Naive thymus-derived CD4-positive, alpha-beta T cell (primary cell): ENCODE results near the gene TRIM26. TPM values are rescaled to one million over a fixed set of nuclear protein-coding genes. Genes with fewer than 3 reads are reported as not detected.

ENCODE experiments used
- ATAC-seq: fragments of 150-1000 bp; cut with Tn5 transposase; 2 replicates; pipeline ENCODE4 v1.10.0; 2021; ENCODE audit warnings: mild to moderate bottlenecking, moderate library complexity
- CTCF ChIA-PET: fragments of 350-600 bp; sonication (Branson Sonifier 250); formaldehyde crosslinking; loops from one replicate; lab custom pipeline; 2021; ENCODE audit warnings: antibody characterized with exemption; lab: Charles Lee
- POLR2A ChIA-PET: fragments of 350-600 bp; sonication (Branson Sonifier 250); formaldehyde crosslinking; loops from one replicate; lab custom pipeline; 2021; ENCODE audit warnings: antibody characterized with exemption, inconsistent platforms; lab: Charles Lee
- DNase-seq, 9 donors: peaks; one replicate each; pipeline versions ENCODE4 v3.0.0 to v3.0.0-alpha.2; 2020 to 2022; ENCODE audit warnings: mixed read lengths in 1 of 9
- H3K27ac ChIP-seq: one replicate; pipeline ENCODE4 v1.7.0; 2013; ENCODE audit warnings: mild to moderate bottlenecking, low read depth, low read length, moderate library complexity
- H3K27me3 ChIP-seq, 2 donors: one replicate each; pipeline ENCODE4 v1.7.0; 2013; ENCODE audit warnings: low read length in 2 of 2, mild to moderate bottlenecking in 2 of 2, moderate library complexity in 2 of 2; ENCODE audit not compliant: control insufficient read depth in 2 of 2, insufficient read depth in 2 of 2
- H3K36me3 ChIP-seq, 3 experiments: 1 replicate in 2 of 3; 2 replicates in 1 of 3; pipeline ENCODE4 v1.7.0; 2013; ENCODE audit warnings: low read length in 3 of 3, mild to moderate bottlenecking in 3 of 3, moderate library complexity in 1 of 3; ENCODE audit not compliant: insufficient read depth in 3 of 3, control insufficient read depth in 2 of 3
- H3K4me1 ChIP-seq, 2 donors: one replicate each; pipeline ENCODE4 v1.7.0; 2013; ENCODE audit warnings: low read length in 2 of 2, mild to moderate bottlenecking in 2 of 2, moderate library complexity in 1 of 2; ENCODE audit not compliant: control insufficient read depth in 2 of 2, insufficient read depth in 2 of 2
- H3K4me3 ChIP-seq: 2 replicates; pipeline ENCODE4 v1.7.0; 2013; ENCODE audit warnings: mild to moderate bottlenecking, low read length
- H3K9me3 ChIP-seq, 3 experiments: 1 replicate in 2 of 3; 2 replicates in 1 of 3; pipeline ENCODE4 v1.7.0; 2013; ENCODE audit warnings: low read length in 3 of 3; ENCODE audit not compliant: control insufficient read depth in 2 of 3
- H3K27ac Mint-ChIP-seq, 9 donors: one replicate each; pipeline ENCODE4 v1.8.0; 2020 to 2022; ENCODE audit warnings: mixed read lengths in 9 of 9, mild to moderate bottlenecking in 8 of 9, moderate library complexity in 5 of 9, inconsistent platforms in 2 of 9
- H3K27me3 Mint-ChIP-seq, 5 donors: one replicate each; pipeline ENCODE4 v1.8.0; 2021 to 2022; ENCODE audit warnings: mixed read lengths in 5 of 5, mild to moderate bottlenecking in 1 of 5
- H3K36me3 Mint-ChIP-seq, 5 donors: one replicate each; pipeline ENCODE4 v1.8.0; 2020 to 2022; ENCODE audit warnings: mixed read lengths in 5 of 5, mild to moderate bottlenecking in 3 of 5, inconsistent platforms in 1 of 5
- H3K4me1 Mint-ChIP-seq, 7 donors: one replicate each; pipeline ENCODE4 v1.8.0; 2020 to 2022; ENCODE audit warnings: mixed read lengths in 7 of 7, mild to moderate bottlenecking in 3 of 7, inconsistent platforms in 1 of 7
- H3K4me3 Mint-ChIP-seq, 10 donors: one replicate each; pipeline ENCODE4 v1.8.0; 2020 to 2022; ENCODE audit warnings: mild to moderate bottlenecking in 10 of 10, mixed read lengths in 10 of 10, moderate library complexity in 6 of 10, inconsistent platforms in 2 of 10
- H3K9me3 Mint-ChIP-seq, 11 donors: one replicate each; pipeline ENCODE4 v1.8.0; 2020 to 2022; ENCODE audit warnings: mixed read lengths in 11 of 11, mild to moderate bottlenecking in 4 of 11, inconsistent platforms in 1 of 11, moderate library complexity in 1 of 11
- intact Hi-C, 2 donors: fragments of 100-400 bp; cut with micrococcal nuclease; formaldehyde crosslinking; loops; one replicate each; pipeline ENCODE4 v1.15.1; 2023
- polyA plus RNA-seq, 2 donors: library from polyadenylated mRNA; unstranded; fragments of 300-500 nt; fragmentation: Illumina TruSeq; gene quantifications; one replicate each; pipeline ENCODE4 v1.2.3, GENCODE V29; 2021
- total RNA-seq, 6 experiments: library from RNA in 5 of 6; stranded (reverse) in 5 of 6; gene quantifications; 1 replicate in 5 of 6; 2 replicates in 1 of 6; pipeline ENCODE4 v1.2.3 and lab custom pipeline; 2021 to 2026

Gene TRIM26
- total and polyA plus RNA-seq, 7 experiments from 2014 or later, result 23.0 to 73.1 (median 47.6) TPM

- POLR2A ChIA-PET, result interaction anchor here (0.7 to 3.1 kb wide), 13 partner anchors 8 to 465 kb away, joined by 3 to 41 read pairs (median 4); partner anchors contain the start of genes PPP1R11, RPP21 and TRIM39
- peak overlapping the region; percentile 96 to 100 (median 99) for H3K27ac Mint-ChIP-seq
- peak overlapping the region; percentile 83 for H3K4me3 ChIP-seq
Measured at GRCh38 chr6:30213957-30214656, 901 bp upstream of the TRIM26 start.

GRCh38 chr6:30213667-30213956 lies 406 bp upstream of the TRIM26 start:
- peaks cover 44 to 57% (median 47%) of the 10 kb centered on the region in 7 donors for H3K4me1 Mint-ChIP-seq
- H3K4me3 ChIP-seq, result peak overlapping the region; percentile 83
- H3K9me3 ChIP-seq, result no peaks in the 10 kb centered on the region
- H3K36me3 ChIP-seq, result peaks cover 0 to 9% (median 0%) of the 10 kb centered on the region in 3 experiments
- ATAC-seq (no peak), DNase-seq (no peak)
- peak overlapping the region; percentile 89 to 100 (median 96) for H3K4me3 Mint-ChIP-seq
- peaks cover 0 to 2% (median 0%) of the 10 kb centered on the region in 11 donors for H3K9me3 Mint-ChIP-seq
- peak overlapping the region; percentile 99 for H3K27ac ChIP-seq
- CTCF ChIA-PET, result no interaction called here
- H3K27me3 Mint-ChIP-seq, result peaks cover 0 to 5% (median 0%) of the 10 kb centered on the region in 5 donors
- peak overlapping the region; percentile 96 to 100 (median 99) for H3K27ac Mint-ChIP-seq
- H3K27me3 ChIP-seq, result no peaks in the 10 kb centered on the region
- POLR2A ChIA-PET, result interaction anchor here (0.8 to 3.1 kb wide), 18 partner anchors 9 to 598 kb away, joined by 3 to 41 read pairs (median 4); partner anchors contain the start of genes PPP1R11 and TRIM39
- H3K36me3 Mint-ChIP-seq, result peaks cover 0 to 17% (median 5%) of the 10 kb centered on the region in 5 donors
- intact Hi-C loops, result loop anchor here (1.0 to 10.0 kb wide), 16 partner anchors 111 to 1915 kb away; partner anchors contain the start of genes ABCF1 (in 2 of the 2), RPP21 (in 2 of the 2), ATF6B (in 1 of the 2) and GNL1 (in 1 of the 2)
- H3K4me1 ChIP-seq, result peaks cover 28 to 37% of the 10 kb centered on the region in 2 donors

More at GRCh38 chr6:30213957-30214656, 901 bp upstream of the TRIM26 start:
- peaks cover 0 to 9% (median 0%) of the 10 kb centered on the region in 3 experiments for H3K36me3 ChIP-seq
- H3K27me3 ChIP-seq, result no peaks in the 10 kb centered on the region
- Mint-ChIP-seq H3K36me3 (peaks cover 0 to 12% (median 0%) of the 10 kb centered on the region in 5 donors), H3K9me3 (peaks cover 0 to 2% (median 0%) of the 10 kb centered on the region in 11 donors), H3K4me3 (peak overlapping the region; percentile 89 to 100 (median 96)), H3K27me3 (peaks cover 0 to 5% (median 0%) of the 10 kb centered on the region in 5 donors), H3K4me1 (peaks cover 39 to 54% (median 44%) of the 10 kb centered on the region in 7 donors)
- ATAC-seq, result peak; percentile 68
- CTCF ChIA-PET, result no interaction called here
- no peaks in the 10 kb centered on the region for H3K9me3 ChIP-seq
- intact Hi-C loops, result loop anchor here (1.0 to 10.0 kb wide), 17 partner anchors 112 to 1915 kb away; partner anchors contain the start of genes ABCF1 (in 2 of the 2), HLA-A (in 2 of the 2), RPP21 (in 2 of the 2) and TRIM39 (in 2 of the 2)
- peaks cover 28 to 32% of the 10 kb centered on the region in 2 donors for H3K4me1 ChIP-seq
- peak; percentile 62 to 80 (median 76) for DNase-seq
- H3K27ac ChIP-seq, result peak overlapping the region; percentile 99

GRCh38 chr6:30211899-30212298 lies 1.3 kb downstream of the TRIM26 start:
- no peaks in the 10 kb centered on the region for H3K9me3 ChIP-seq
- H3K4me1 Mint-ChIP-seq, result peaks cover 56 to 73% (median 62%) of the 10 kb centered on the region in 7 donors
- ATAC-seq (no peak), DNase-seq (no peak)
- ChIA-PET POLR2A (interaction anchor here (1.8 kb wide), 1 partner anchor 152 kb away, joined by 7 read pairs; no protein-coding TSS in a partner anchor), CTCF (no interaction called here)
- H3K27ac ChIP-seq, result peak overlapping the region; percentile 99
- peaks cover 0 to 22% (median 12%) of the 10 kb centered on the region in 5 donors for H3K36me3 Mint-ChIP-seq
- H3K4me3 ChIP-seq, result peak overlapping the region; percentile 83
- peaks cover 0 to 2% (median 0%) of the 10 kb centered on the region in 11 donors for H3K9me3 Mint-ChIP-seq
- no peaks in the 10 kb centered on the region for H3K27me3 ChIP-seq
- peak overlapping the region in 8 of 9 donors; percentile 96 to 100 (median 99) for H3K27ac Mint-ChIP-seq
- H3K4me1 ChIP-seq, result peaks cover 40 to 48% of the 10 kb centered on the region in 2 donors
- peaks cover 0 to 1% (median 0%) of the 10 kb centered on the region in 5 donors for H3K27me3 Mint-ChIP-seq
- peaks cover 0 to 9% (median 0%) of the 10 kb centered on the region in 3 experiments for H3K36me3 ChIP-seq
- intact Hi-C loops, result loop anchor here (2.0 to 10.0 kb wide), 10 partner anchors 110 to 1917 kb away; partner anchors contain the start of genes ABCF1 (in 2 of the 2), ATF6B (in 1 of the 2), GNL1 (in 1 of the 2) and HLA-A (in 1 of the 2)
- H3K4me3 Mint-ChIP-seq, result peak overlapping the region; percentile 89 to 100 (median 96)

GRCh38 chr6:30211306-30211705 lies 1.9 kb downstream of the TRIM26 start:
- Histone ChIP-seq H3K4me3 (no peak overlapping the region), H3K27ac (no peak overlapping the region), H3K4me1 (peaks cover 40 to 52% of the 10 kb centered on the region in 2 donors), H3K9me3 (no peaks in the 10 kb centered on the region), H3K36me3 (peaks cover 0 to 13% (median 0%) of the 10 kb centered on the region in 3 experiments), H3K27me3 (no peaks in the 10 kb centered on the region)
- H3K27ac Mint-ChIP-seq, result peak overlapping the region in 2 of 9 donors; percentile 99
- DNase-seq (no peak), ATAC-seq (no peak)
- ChIA-PET CTCF (interaction anchor here (1.3 kb wide), 1 partner anchor 40 kb away, joined by 3 read pairs; no protein-coding TSS in a partner anchor), POLR2A (interaction anchor here (0.6 kb wide), 1 partner anchor 363 kb away, joined by 3 read pairs; no protein-coding TSS in a partner anchor)
- H3K4me1 Mint-ChIP-seq, result peaks cover 58 to 79% (median 68%) of the 10 kb centered on the region in 7 donors
- H3K27me3 Mint-ChIP-seq, result no peaks in the 10 kb centered on the region
- H3K9me3 Mint-ChIP-seq, result peaks cover 0 to 2% (median 0%) of the 10 kb centered on the region in 11 donors
- peaks cover 0 to 22% (median 12%) of the 10 kb centered on the region in 5 donors for H3K36me3 Mint-ChIP-seq
- peak overlapping the region; percentile 89 to 100 (median 96) for H3K4me3 Mint-ChIP-seq
- intact Hi-C loops, result loop anchor here (5.0 to 10.0 kb wide), 9 partner anchors 109 to 1746 kb away; partner anchors contain the start of genes ABCF1 (in 2 of the 2), GNL1 (in 1 of the 2), HLA-A (in 1 of the 2) and MRPS18B (in 1 of the 2)

GRCh38 chr6:30207619-30208295 lies 5.4 kb downstream of the TRIM26 start:
- Mint-ChIP-seq H3K27me3 (no peaks in the 10 kb centered on the region), H3K4me3 (peak overlapping the region in 2 of 10 donors; percentile 3 to 4), H3K4me1 (peaks cover 56 to 86% (median 75%) of the 10 kb centered on the region in 7 donors), H3K27ac (peak overlapping the region in 4 of 9 donors; percentile 5 to 35 (median 31)), H3K9me3 (no peaks in the 10 kb centered on the region), H3K36me3 (peaks cover 0 to 22% (median 12%) of the 10 kb centered on the region in 5 donors)
- Histone ChIP-seq H3K4me1 (peaks cover 34 to 59% of the 10 kb centered on the region in 2 donors), H3K4me3 (no peak overlapping the region), H3K9me3 (no peaks in the 10 kb centered on the region), H3K27ac (no peak overlapping the region), H3K36me3 (peaks cover 0 to 15% (median 0%) of the 10 kb centered on the region in 3 experiments), H3K27me3 (no peaks in the 10 kb centered on the region)
- DNase-seq (no peak), ATAC-seq (no peak)
- intact Hi-C loops, result no loop called here
- ChIA-PET CTCF (interaction anchor here (0.6 to 1.7 kb wide), 3 partner anchors 10 to 989 kb away, joined by 4 to 5 read pairs (median 4); no protein-coding TSS in a partner anchor), POLR2A (no interaction called here)
